Measurements from ENCODE around the gene GTSF1L.
A peak's percentile ranks its signal among the peaks of the same experiment; 100 is the strongest.

GTSF1L gene

GRCh38 chr20:43744966-43745730 lies 18.3 kb upstream of the GTSF1L start:
- peak in 1 of 3 experiments; percentile 44 for DNase-seq

- peak in 2 of 3 experiments; percentile 14 to 22 for DNase-seq
These were observed 17.4 kb upstream of the GTSF1L start for GRCh38 chr20:43744151-43744611.

- DNase-seq = no peak
These were observed 13.8 kb upstream of the GTSF1L start for GRCh38 chr20:43740642-43741041.

- DNase-seq = no peak
These were observed 12.4 kb upstream of the GTSF1L start for GRCh38 chr20:43739148-43739749.

GRCh38 chr20:43737925-43738324 lies 11.1 kb upstream of the GTSF1L start:
- no peak for DNase-seq

- peak in 1 of 3 experiments; percentile 27 for DNase-seq
These were observed 9.9 kb upstream of the GTSF1L start for GRCh38 chr20:43736588-43737158.

- no peak for DNase-seq
These were observed 5.1 kb upstream of the GTSF1L start for GRCh38 chr20:43731927-43732326.

GRCh38 chr20:43731469-43731868 lies 4.7 kb upstream of the GTSF1L start:
- DNase-seq = no peak

GRCh38 chr20:43728686-43729255 lies 2.0 kb upstream of the GTSF1L start:
- DNase-seq = no peak

- DNase-seq = no peak
These were observed 1.3 kb upstream of the GTSF1L start for GRCh38 chr20:43727980-43728590.

GRCh38 chr20:43726333-43726732 lies 469 bp downstream of the GTSF1L start:
- DNase-seq = no peak

GRCh38 chr20:43725666-43726065 lies 1.1 kb downstream of the GTSF1L start:
- DNase-seq = peak in 1 of 3 experiments; percentile 22

- no peak for DNase-seq
These were observed 2.4 kb downstream of the GTSF1L start for GRCh38 chr20:43724383-43724782.

GRCh38 chr20:43723735-43724134 lies 3.1 kb downstream of the GTSF1L start:
- DNase-seq = no peak

- no peak for DNase-seq
These were observed 3.6 kb downstream of the GTSF1L start for GRCh38 chr20:43723186-43723585.

GRCh38 chr20:43722153-43722505 lies 4.7 kb downstream of the GTSF1L start:
- no peak for DNase-seq

GRCh38 chr20:43721429-43722152 lies 5.2 kb downstream of the GTSF1L start:
- DNase-seq = peak; percentile 66 to 84 (median 68)

GRCh38 chr20:43721097-43721428 lies 5.7 kb downstream of the GTSF1L start:
- no peak for DNase-seq

- DNase-seq = no peak
These were observed 6.8 kb downstream of the GTSF1L start for GRCh38 chr20:43720007-43720406.

GRCh38 chr20:43717616-43717995 lies 9.2 kb downstream of the GTSF1L start:
- no peak for DNase-seq

GRCh38 chr20:43716757-43717615 lies 9.8 kb downstream of the GTSF1L start:
- no peak for DNase-seq

GRCh38 chr20:43716123-43716522 lies 10.7 kb downstream of the GTSF1L start:
- DNase-seq = no peak

Measured in NCI-H1417 (cell line).